ENCODE measurements around the gene UGGT1.

The UGGT1 gene

GRCh38 chr2:128179461-128179755, 88.4 kb downstream of the UGGT1 start:
- no peak for TF ChIP-seq CTCF (IDR thresholded peaks at IDR 0.05; ENCODE audit: low read depth, low read length)
- H3K4me3 ChIP-seq (ENCODE audit: low read depth, low read length), result no peak overlapping the region

GRCh38 chr2:128180031-128180430, 89.0 kb downstream of the UGGT1 start:
- no peak overlapping the region for H3K4me3 ChIP-seq (ENCODE audit: low read depth, low read length)
- no peak for TF ChIP-seq CTCF (IDR thresholded peaks at IDR 0.05; ENCODE audit: low read depth, low read length)

- H3K4me3 ChIP-seq (ENCODE audit: low read depth, low read length), result no peak overlapping the region
- no peak for TF ChIP-seq CTCF (IDR thresholded peaks at IDR 0.05; ENCODE audit: low read depth, low read length)
These were observed 94.6 kb downstream of the UGGT1 start for GRCh38 chr2:128185576-128185975.

GRCh38 chr2:128187032-128187654, 96.1 kb downstream of the UGGT1 start:
- TF ChIP-seq CTCF (IDR thresholded peaks at IDR 0.05; ENCODE audit: low read depth, low read length), result no peak
- H3K4me3 ChIP-seq (ENCODE audit: low read depth, low read length), result no peak overlapping the region

- H3K4me3 ChIP-seq (ENCODE audit: low read depth, low read length), result no peak overlapping the region
- TF ChIP-seq CTCF (IDR thresholded peaks at IDR 0.05; ENCODE audit: low read depth, low read length), result no peak
These were observed 104.5 kb downstream of the UGGT1 start for GRCh38 chr2:128195435-128195984.

- no peak for TF ChIP-seq CTCF (IDR thresholded peaks at IDR 0.05; ENCODE audit: low read depth, low read length)
- peak overlapping the region; percentile 32; the same call in 1 of the 2 replicates for H3K4me3 ChIP-seq (ENCODE audit: low read depth, low read length)
These were observed 105.0 kb downstream of the UGGT1 start for GRCh38 chr2:128196026-128196425.

- no peak for TF ChIP-seq CTCF (IDR thresholded peaks at IDR 0.05; ENCODE audit: low read depth, low read length)
- H3K4me3 ChIP-seq (ENCODE audit: low read depth, low read length), result peak overlapping the region; percentile 32
These were observed 105.5 kb downstream of the UGGT1 start for GRCh38 chr2:128196471-128196931.

All from WI38 (cell line).